Measurements from ENCODE around the gene PCGF5.

- TF ChIP-seq CTCF (IDR thresholded peaks at IDR 0.05) (no peak), POLR2A (IDR thresholded peaks at IDR 0.05) (no peak)
Observed at GRCh38 chr10:91271886-91272285, 51.4 kb downstream of the PCGF5 start.

Measured in adrenal gland (tissue), 5 donors.